HG02938 (cell line): ENCODE measurements around the gene SEC61A2.

Source experiments
- ATAC-seq: cut with Tn5 transposase; IDR thresholded peaks from one replicate; pipeline ENCODE4 v1.9.1; 2021; ENCODE audit warnings: mild to moderate bottlenecking, moderate library complexity; ENCODE audit not compliant: unreplicated experiment

The SEC61A2 gene

GRCh38 chr10:12195603-12196506, 66.4 kb downstream of the SEC61A2 start, which contains the start of the genes CDC123 and NUDT5:
CDC123 (plus strand) TSS chr10:12196188; CDS start chr10:12196246, 58 bp downstream.
NUDT5 (minus strand) TSS chr10:12195891; CDS start chr10:12186291, 9,600 bp downstream.
- ATAC-seq: peak; percentile 90

- no peak for ATAC-seq
Observed at GRCh38 chr10:12196531-12197211, 67.2 kb downstream of the SEC61A2 start.

GRCh38 chr10:12198156-12198555, 68.7 kb downstream of the SEC61A2 start:
- ATAC-seq: no peak

DNA sequence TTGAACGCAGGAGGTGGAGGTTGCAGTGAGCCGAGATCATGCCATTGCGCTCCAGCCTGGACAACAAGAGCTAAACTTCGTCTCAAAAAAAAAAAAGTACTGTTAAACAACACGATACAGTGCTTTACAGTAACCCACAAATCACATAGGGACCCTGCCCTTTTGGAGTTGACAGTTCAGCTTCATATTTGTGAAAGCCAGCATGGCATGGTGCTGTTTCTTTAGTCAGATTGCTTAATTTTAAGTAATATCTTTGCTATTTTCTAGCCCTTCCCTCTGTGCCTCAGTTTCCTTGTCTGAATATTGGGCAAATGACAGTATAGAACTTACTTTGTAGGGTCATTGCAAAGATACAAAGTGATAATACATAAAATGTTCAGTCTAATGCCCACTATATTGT, 71.4 kb downstream of the SEC61A2 start:
- no peak for ATAC-seq

- no peak for ATAC-seq
Observed at GRCh38 chr10:12201543-12201942, 72.1 kb downstream of the SEC61A2 start.

GRCh38 chr10:12202226-12202625, 72.7 kb downstream of the SEC61A2 start:
- no peak for ATAC-seq

DNA sequence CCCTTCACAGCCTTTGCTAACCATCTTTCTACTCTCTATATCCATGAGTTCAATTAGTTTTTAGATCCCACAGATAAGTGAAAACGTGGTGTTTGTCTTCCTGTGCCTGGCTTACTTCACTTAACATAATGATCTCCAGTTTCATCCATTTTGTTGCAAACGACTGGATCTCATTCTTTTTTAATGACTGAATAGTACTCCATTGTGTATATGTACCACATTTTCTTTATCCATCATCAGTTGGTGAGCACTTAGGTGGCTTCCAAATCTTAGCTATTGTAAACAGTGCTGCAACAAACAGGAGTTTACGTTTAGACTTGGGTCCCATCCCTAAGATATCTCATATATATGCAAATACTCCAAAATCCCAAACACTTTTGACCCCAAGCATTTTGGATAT, 75.6 kb downstream of the SEC61A2 start:
- no peak for ATAC-seq

DNA sequence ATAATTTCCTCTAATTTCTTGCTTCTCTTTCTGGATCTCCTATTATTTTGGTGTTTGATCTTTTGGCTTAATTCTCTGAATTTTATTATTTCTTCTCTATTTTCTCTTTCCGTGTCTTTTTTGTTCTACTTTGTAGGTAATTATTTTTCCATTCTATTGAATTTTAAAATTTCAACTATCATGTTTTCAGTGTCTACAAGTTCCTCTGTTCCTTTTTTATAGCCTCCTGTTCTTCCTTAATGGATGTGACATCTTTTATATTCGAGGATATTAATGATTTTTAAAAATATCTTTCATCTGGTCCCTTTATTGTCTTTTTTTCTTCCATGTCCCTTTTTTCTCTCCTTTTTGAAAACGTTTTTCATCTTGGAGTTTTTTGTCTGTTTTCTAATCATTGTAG, 77.6 kb downstream of the SEC61A2 start:
- no peak for ATAC-seq

DNA sequence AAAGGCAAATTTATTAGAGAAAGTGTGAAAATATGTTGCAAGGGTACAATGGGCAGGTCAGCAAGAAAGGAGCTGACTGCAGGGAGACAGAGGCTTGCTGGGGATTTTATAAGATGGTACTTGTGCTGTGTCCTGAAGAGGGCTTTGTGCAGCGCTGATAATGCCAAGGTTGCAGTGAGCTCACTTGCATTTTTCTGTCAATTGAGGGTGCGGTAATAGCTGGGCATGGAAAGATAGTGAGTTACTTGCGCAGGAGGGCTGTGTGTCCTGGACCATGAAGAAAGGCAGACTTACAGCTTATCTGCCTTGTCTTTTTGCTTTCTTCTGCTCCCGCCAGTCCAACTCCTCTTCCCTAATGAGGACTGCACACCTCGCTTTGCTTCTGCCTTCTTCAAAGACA, 79.0 kb downstream of the SEC61A2 start:
- ATAC-seq: no peak

- ATAC-seq: no peak
Observed at GRCh38 chr10:12212454-12212853, 83.0 kb downstream of the SEC61A2 start.

DNA sequence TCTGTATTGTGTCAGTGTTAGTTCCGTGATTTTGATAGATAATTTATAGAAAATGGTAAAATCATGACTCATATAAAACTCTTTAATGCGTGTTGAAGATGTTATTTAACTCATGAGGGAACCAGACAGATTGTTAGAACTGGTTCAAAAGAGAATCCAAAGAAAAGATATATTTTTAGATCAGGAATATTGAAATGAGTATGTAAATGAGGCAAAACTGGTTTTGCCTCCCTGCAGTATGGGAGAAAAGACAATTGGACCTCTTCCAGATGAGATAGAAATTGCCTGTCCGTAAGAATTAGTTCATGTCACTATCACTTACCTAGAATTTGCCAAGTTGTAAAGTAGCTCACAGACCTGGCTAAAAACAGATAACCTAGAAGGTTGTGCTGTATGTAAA, 84.1 kb downstream of the SEC61A2 start:
- ATAC-seq: no peak

GRCh38 chr10:12214093-12214492, 84.6 kb downstream of the SEC61A2 start:
- no peak for ATAC-seq

- no peak for ATAC-seq
Observed at GRCh38 chr10:12214763-12215218, 85.3 kb downstream of the SEC61A2 start.
